GM12801 (cell line): ENCODE results near the gene DPYSL5.

Source experiments
- TF ChIP-seq, protein P1 (sequence below): IDR thresholded peaks from one replicate; pipeline ENCODE4 v1.5.1; 2011; ENCODE audit warnings: control low read depth; ENCODE audit not compliant: insufficient read length; ENCODE audit errors: extremely low read depth

The DPYSL5 gene

DNA sequence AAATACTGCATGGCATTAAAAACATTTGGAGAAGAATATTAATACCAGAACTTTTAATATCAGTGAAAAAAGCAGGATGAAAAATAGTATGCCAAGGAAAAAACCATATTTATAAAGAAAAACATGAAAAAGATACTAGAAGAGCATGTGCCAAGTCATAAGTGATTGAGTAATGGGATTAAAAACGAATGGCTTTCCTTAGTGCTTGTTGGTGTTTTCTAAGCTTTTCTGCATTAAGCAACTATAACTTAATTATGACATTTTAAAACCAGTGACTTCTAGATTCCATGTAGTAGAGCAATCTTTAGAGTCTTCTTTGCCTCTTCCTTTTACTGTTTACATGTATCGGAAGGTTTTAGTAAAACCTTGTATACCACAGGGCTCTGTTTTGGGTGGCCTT is 129.1 kb downstream of the DPYSL5 start:
- TF ChIP-seq, protein P1, sequence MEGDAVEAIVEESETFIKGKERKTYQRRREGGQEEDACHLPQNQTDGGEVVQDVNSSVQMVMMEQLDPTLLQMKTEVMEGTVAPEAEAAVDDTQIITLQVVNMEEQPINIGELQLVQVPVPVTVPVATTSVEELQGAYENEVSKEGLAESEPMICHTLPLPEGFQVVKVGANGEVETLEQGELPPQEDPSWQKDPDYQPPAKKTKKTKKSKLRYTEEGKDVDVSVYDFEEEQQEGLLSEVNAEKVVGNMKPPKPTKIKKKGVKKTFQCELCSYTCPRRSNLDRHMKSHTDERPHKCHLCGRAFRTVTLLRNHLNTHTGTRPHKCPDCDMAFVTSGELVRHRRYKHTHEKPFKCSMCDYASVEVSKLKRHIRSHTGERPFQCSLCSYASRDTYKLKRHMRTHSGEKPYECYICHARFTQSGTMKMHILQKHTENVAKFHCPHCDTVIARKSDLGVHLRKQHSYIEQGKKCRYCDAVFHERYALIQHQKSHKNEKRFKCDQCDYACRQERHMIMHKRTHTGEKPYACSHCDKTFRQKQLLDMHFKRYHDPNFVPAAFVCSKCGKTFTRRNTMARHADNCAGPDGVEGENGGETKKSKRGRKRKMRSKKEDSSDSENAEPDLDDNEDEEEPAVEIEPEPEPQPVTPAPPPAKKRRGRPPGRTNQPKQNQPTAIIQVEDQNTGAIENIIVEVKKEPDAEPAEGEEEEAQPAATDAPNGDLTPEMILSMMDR: no peak

- TF ChIP-seq, protein P1: no peak
Observed at GRCh38 chr2:26978061-26978596, 130.2 kb downstream of the DPYSL5 start.

DNA sequence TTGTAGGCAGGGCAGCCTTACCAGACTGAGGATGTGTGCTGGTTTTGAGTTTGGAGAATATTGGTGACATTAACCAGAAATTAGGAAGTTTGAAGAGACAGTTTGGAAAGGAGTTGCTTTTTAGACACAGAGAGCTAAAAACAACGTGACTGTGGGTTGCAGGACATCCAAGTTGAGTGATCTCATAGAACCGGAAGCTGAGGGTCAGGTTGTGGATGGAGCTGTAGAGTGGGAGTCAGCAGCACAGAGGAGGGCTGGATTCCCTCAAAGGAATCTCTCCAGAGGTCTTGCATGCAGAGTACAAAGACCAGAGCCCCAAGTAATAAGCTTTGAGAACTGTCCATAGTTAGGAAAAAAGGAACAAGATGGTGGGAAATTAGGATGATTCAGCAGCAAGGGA is 131.8 kb downstream of the DPYSL5 start:
- TF ChIP-seq, protein P1: no peak

- TF ChIP-seq, protein P1: no peak
Observed at GRCh38 chr2:26980971-26981370, 133.0 kb downstream of the DPYSL5 start.

DNA sequence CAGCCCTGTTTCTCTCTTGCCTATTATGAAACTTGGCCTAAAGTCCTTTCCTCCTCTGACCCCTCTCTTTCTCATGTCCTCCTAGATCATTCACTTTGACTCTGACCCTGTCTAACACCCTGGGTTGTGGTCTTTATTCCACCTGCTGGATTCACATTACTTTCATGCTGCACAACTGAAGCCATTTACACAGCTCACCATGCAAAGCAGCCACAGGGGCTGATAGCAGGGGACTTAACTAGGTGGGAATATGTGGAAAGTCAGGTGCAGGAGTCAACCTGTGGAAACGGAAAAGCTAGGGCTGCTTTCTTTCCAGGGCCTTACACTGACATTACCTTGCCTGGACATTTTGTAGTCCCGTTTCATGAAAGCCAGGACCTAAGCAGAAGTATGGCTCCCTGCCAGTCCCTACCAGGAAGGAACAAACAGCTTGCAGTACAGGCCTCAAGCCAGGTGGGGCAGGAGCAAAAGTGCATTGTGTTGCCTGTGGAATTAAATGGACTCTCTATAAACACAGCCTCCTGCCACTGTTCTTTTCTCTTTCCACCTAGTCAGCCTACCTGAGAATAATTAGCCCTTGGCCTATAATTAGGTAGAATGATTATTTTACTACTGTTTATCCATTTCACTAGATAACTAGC is 134.3 kb downstream of the DPYSL5 start:
- TF ChIP-seq, protein P1: no peak

DNA sequence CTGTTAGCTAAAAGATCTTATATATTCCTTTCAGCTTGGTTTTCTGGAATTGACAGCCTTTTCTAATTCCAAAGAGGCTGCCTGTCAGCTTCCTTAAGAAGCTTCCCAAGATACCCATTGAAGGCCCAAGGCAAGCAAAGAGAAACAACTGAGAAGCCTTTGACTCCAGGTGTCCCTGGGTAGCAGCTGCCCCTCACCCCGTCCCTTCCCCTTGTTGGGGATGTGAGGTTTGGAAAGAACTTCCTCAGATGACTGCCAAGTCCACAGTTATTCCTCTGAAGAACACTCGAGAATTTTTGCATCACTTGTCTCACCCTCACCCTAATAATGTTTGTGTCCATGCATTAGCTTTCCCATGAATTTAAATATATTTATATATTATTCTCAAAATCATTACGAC is 135.8 kb downstream of the DPYSL5 start:
- TF ChIP-seq, protein P1: no peak

- TF ChIP-seq, protein P1: no peak
Observed at GRCh38 chr2:26985807-26986206, 137.9 kb downstream of the DPYSL5 start.
